Measurements from ENCODE around the gene POU2F3.

Gene POU2F3

DNA sequence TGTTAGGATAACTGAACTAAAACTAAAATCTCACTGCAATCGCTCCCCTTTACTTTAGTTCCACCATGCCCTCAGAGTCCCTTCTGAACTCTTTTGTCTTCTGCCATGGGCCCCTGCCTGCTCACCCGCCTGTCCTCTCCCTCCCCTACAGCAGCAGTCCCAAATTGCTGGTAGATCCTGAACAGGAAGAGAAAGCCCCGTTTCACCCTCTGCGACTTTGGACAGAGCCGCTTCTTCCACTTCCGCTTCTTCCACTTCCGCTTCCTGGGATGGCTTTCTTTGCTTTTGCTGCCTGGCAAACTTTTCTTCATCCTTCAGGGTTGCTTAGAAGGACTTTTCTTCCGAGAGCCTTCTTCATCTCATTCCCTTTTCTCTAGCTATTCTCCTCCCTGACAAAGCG, 49.5 kb downstream of the POU2F3 start:
- DNase-seq, result no peak

GRCh38 chr11:120290956-120291355, 51.0 kb downstream of the POU2F3 start:
- no peak for DNase-seq

GRCh38 chr11:120293038-120293800, 53.3 kb downstream of the POU2F3 start:
- no peak for DNase-seq

GRCh38 chr11:120294096-120294495, 54.2 kb downstream of the POU2F3 start:
- DNase-seq, result no peak

DNA sequence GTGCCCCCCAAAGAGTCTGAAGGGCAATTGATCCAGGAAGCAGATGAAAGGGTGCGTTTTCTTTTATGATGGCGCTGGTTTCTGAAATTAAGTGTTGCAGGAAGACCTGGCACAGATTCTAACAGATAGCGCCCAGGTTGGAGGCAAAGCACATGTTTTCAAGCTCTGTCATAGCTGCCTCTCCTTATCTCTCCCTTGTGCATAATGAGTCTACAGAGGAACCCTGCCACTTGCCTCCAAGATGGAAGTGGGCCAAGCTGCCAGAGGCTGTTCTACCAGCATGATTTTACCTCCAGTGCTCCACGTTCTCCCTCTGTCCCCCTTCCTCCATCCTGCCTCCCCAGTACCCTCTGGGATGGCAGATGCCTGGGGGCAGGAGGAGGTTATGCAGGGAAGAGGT, 55.2 kb downstream of the POU2F3 start:
- DNase-seq, result no peak

DNA sequence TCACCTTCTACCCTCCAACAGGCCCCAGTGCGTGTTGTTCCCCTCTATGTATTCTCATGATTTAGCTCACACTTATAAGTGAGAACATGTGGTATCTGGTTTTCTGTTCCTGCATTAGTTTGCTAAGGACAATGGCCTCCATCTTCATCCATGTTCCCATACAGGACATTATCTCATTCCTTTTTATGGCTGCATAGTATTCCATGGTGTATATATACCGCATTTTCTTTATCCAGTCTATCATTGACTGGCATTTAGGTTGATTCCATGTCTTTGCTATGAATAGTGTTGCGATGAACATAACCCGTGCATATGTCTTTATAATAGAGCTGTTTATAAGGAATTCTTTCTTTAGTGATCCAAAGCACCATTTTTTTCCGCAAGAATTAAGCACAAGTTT, 56.6 kb downstream of the POU2F3 start:
- DNase-seq, result no peak

DNA sequence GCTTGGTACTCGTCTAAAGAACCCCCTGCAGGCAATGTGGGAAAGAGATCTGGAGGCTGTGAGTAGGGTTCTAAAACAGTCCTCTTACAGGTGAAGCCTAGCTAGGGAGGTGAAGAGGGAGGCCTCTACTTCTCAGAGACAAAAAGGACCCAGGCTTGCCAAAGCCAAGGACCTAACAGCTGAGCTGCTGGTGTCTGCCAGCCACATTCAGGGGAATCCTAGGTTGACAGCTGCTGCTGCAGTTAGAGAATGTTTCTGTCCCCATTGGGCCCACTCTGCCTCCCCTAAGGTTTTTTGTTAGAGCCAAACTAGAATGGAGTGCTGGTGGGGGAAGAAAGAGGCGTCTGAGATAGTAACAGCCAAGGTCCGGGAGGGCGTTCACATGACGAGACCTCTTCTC, 58.5 kb downstream of the POU2F3 start:
- no peak for DNase-seq

- DNase-seq, result no peak
Observed at GRCh38 chr11:120302001-120302805, 62.3 kb downstream of the POU2F3 start.

DNA sequence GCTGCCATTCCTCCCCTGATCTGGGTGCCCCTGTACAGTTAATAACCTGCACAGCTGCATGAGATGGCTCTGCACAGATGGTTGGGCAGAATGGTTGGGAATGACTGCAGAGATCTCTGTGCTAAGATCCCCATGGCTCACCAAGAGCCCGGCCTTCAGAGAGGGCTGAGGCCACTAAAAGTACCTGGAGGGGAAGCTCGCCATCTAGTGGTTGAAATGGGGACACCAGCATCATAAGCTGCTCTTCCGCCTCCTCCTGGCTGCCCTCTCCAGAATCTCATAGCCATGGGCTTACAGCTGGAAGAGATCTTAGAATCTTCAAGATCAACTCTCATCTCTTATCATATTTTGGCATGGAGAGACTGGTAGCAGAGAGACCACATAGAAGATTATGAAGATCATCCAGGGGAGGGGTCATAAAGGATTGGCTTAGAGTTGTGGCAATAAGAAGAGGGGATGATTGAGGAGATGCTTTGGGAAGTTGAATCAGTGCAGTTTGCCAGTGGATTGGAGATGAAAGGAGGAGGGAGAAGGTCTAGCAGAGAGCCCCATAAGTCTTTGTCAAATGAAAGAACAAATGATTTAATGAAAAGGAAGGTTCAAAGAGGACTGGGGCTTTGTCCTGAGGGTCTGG, 63.2 kb downstream of the POU2F3 start:
- peak; percentile 13 for DNase-seq

- DNase-seq, result no peak
Observed at GRCh38 chr11:120304526-120304925, 64.6 kb downstream of the POU2F3 start.

DNA sequence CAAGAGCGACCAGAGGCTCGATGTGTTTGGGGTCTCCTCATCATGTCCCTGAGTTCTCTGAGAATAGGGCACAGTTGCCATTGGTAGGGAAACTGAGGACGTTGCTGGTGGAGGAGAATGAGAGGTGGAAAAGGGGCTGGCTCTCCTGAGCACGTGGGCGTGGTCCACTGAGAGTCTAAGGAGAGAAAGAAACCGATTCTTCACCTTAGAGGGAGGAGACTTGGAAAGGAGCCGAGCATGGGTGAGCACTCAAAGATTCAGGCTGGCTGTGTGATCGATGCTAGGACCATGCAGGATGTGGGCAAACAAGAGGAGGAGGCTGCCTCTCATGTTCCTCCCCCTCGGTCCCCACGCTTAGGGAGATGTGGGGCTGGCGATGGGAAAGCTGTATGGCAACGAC, 65.3 kb downstream of the POU2F3 start:
- no peak for DNase-seq

- DNase-seq, result no peak
Observed at GRCh38 chr11:120306519-120307242, 66.7 kb downstream of the POU2F3 start.

GRCh38 chr11:120307476-120307875, 67.5 kb downstream of the POU2F3 start:
- no peak for DNase-seq

DNA sequence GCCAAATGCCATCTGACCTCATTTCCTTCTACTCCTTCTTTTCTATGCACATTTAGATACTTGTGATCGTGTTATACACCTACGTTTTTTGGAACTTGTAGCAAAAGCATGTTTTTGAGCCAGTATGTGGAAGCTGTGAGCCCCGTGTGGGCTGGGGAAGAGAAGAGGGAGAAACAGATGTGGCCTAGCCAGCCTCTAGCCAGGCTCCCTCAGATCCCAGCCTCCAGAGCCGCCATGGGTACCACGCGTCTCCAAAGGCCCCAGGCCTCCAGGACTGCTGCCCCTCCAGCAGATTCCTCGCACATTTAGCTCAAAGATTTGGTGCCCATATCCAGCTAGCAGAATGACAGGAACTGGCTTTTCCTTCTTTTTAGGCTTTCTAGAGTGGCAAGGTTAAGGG, 68.1 kb downstream of the POU2F3 start:
- DNase-seq, result no peak

DNA sequence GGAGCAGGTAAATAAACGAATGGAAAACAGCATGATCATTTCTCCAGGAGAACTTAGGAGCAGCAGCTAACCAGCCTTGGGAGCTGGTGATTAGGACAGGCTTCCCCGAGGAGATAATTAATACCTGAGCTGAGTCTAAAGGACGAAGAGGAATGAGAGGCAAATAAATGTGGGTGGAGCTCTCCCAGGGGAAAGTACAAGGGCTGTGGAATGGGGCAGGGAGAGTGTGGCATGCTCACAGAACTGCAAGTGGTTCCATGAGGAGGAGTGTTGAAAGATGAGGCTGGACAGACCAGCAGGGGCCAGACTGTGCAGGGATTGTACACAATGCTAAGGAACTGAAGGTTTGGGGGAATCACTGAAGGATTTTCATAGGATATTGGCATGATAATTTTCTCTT, 70.9 kb downstream of the POU2F3 start:
- no peak for DNase-seq

- no peak for DNase-seq
Observed at GRCh38 chr11:120314861-120315260, 74.9 kb downstream of the POU2F3 start.

GRCh38 chr11:120316880-120317688, 77.1 kb downstream of the POU2F3 start:
- no peak for DNase-seq

- DNase-seq, result no peak
Observed at GRCh38 chr11:120317689-120318480, 77.9 kb downstream of the POU2F3 start.

- no peak for DNase-seq
Observed at GRCh38 chr11:120318906-120319305, 79.0 kb downstream of the POU2F3 start.

DNA sequence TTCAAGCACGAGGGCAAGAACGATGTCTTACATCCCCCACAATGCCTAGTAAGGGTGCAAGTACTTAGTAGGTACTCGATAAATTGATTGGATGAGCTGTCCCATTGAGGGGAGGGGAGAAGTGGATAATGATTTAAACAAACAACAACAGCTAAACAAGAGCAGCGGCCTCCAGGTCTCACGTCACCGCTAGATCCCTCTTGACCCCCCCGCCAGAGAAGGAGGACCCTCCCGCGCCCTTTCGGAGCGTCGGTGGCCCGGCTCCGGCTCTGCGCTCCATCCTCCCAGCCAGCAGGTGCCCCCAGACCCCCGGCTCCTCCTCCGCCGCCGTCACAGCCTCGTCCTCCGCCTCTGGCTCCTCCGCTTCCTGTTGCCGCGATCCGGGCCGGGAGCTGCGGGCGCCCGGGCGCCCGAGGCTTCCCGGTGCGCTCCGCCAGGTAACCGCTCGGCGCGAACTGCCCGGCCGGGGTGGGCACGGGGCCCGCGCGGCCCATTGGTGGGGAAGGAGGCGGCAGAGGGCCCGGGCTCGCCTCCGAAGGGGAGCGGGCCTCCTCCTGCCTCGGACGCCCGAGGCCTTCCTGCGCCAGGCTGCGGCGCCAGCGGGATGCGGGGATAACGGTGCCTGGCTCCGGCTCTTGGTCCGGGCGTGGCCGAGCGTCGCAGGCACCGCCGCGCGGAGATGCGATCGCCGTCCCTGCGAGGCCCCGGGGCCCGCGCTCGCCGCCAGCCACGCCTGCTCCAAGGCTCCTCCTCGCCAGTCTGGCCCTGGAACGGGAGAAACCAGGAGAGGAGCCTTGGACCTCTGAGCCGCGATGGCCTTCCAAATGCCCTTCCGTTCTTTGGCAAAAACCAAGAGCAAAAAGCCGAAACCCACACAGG, 85.2 kb downstream of the POU2F3 start, which contains the start of gene TLCD5:
TLCD5 (plus strand) TSS at position 368 of the 879 bp plus-strand sequence. CDS start 2,143 bp downstream, outside the sequence.
- DNase-seq, result no peak
